Bronchial epithelial cell (primary cell): Measurements from ENCODE around the gene RELT. TPM values are rescaled to one million over a fixed set of nuclear protein-coding genes. Genes with fewer than 3 reads are reported as not detected.

ENCODE experiments used
- DNase-seq: peaks from one replicate; pipeline ENCODE4 v3.0.0-alpha.2; 2010; ENCODE audit warnings: low read depth
- FAIRE-seq: peaks from 2 replicates; lab custom pipeline; 2011; peaks lifted over from hg19 to GRCh38; lab: Jason Lieb, UNC
- H3K27me3 ChIP-seq: 2 replicates; pipeline ENCODE4 v1.5.1; 2011; ENCODE audit warnings: low read length; ENCODE audit not compliant: control insufficient read depth, insufficient read depth
- H3K36me3 ChIP-seq: 2 replicates; pipeline ENCODE4 v1.5.1; 2011; ENCODE audit warnings: low read length; ENCODE audit not compliant: control insufficient read depth, insufficient read depth
- H3K4me3 ChIP-seq: 2 replicates; pipeline ENCODE4 v1.5.1; 2011; ENCODE audit warnings: mild to moderate bottlenecking, low read depth, low read length, control low read depth
- CTCF ChIP-seq: IDR thresholded peaks from 2 replicates; pipeline ENCODE4 v1.5.1; 2011; ENCODE audit warnings: mild to moderate bottlenecking, moderate library complexity, low read length, control low read depth, inconsistent platforms; ENCODE audit not compliant: insufficient read depth, severe bottlenecking
- total RNA-seq: library from RNA; depleted of rRNA; stranded (reverse); fragments of >200 nt; gene quantifications from 2 replicates; pipeline ENCODE4 v1.2.1, GENCODE V29; 2014

RELT gene
- total RNA-seq, 1 donor from 2014 or later: 3.4 TPM

DNA sequence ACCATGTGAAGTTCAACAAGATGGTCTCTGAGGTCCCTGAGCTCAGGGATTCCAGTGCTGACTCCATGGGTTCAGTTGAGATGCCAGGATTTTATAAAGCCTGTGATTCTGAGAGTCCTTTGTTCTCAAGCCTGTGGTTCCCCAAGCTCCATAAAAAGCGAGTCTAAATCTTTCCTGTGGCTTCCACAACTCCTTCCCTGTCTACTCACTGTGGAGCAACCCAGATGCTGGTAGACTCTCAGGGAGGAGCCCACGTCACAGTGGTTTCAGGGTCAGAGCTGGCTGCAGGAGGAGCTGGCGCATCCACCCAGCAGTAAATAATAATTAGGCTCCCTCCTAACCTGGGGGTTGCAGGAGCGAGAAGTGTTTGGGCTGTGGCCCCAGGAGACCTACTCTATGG lies 2.0 kb upstream of the RELT start:
- no peaks in the 10 kb centered on the region for H3K36me3 ChIP-seq
- no peak for TF ChIP-seq CTCF
- FAIRE-seq (no peak), DNase-seq (no peak)
- H3K27me3 ChIP-seq: no peaks in the 10 kb centered on the region
- no peak overlapping the region for H3K4me3 ChIP-seq

GRCh38 chr11:73375830-73376159 lies 404 bp upstream of the RELT start:
- DNase-seq (no peak), FAIRE-seq (no peak)
- Histone ChIP-seq H3K4me3 (no peak overlapping the region), H3K27me3 (no peaks in the 10 kb centered on the region), H3K36me3 (no peaks in the 10 kb centered on the region)
- TF ChIP-seq CTCF: no peak

- Histone ChIP-seq H3K27me3 (no peaks in the 10 kb centered on the region), H3K4me3 (peak overlapping the region; percentile 86), H3K36me3 (no peaks in the 10 kb centered on the region)
- DNase-seq: peak; percentile 74
- no peak for FAIRE-seq
- no peak for TF ChIP-seq CTCF
Observed at GRCh38 chr11:73376803-73377629, 817 bp downstream of the RELT start.

DNA sequence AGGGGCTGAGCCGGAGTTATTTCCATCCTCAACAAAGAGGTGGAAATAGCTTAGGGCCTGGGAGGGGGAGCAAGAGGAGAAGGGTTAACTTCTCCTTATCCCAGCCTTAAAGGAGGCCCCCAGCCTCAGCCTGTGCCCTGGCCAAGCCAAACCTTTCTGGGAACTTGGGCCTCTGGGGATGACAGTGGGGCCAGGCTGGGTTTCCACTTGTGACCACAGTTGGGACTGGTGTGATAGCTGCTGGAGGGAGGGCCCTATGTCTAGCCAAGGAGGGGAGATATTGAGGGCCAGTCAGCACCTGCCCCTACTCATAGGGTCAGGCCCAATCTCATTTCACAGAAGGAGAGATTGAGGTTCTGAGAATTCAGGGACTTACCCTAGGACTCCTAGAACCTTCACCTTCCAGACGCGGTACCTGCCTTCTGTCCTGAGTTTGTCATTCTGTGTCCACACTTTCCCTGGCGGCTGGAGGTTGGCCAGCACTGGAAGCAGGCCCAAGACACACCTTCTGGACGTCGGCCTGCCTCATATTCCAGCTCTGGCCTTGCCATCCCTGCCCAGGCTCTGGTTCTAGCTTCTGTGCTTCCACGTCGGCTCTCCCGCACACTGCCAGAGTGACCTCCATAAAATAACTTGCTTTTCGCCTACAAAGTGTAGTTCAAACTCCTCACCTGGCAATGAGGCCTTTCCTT lies 3.1 kb downstream of the RELT start:
- Histone ChIP-seq H3K36me3 (no peaks in the 10 kb centered on the region), H3K27me3 (no peaks in the 10 kb centered on the region), H3K4me3 (no peak overlapping the region)
- no peak for DNase-seq
- FAIRE-seq: no peak
- TF ChIP-seq CTCF: no peak

GRCh38 chr11:73380331-73380730 lies 4.1 kb downstream of the RELT start:
- DNase-seq: no peak
- no peak for FAIRE-seq
- Histone ChIP-seq H3K27me3 (no peaks in the 10 kb centered on the region), H3K4me3 (no peak overlapping the region), H3K36me3 (no peaks in the 10 kb centered on the region)
- TF ChIP-seq CTCF: no peak
